Right ventricle myocardium inferior (tissue), 1 donor: ENCODE measurements around the gene ADGRA1. TPM values are rescaled to one million over a fixed set of nuclear protein-coding genes. Genes with fewer than 3 reads are reported as not detected.

Experiments used
- ATAC-seq: fragments of 200-7000 bp; cut with Tn5 transposase; one replicate; pipeline ENCODE4 v1.9.1; 2020; ENCODE audit warnings: mild to moderate bottlenecking, moderate library complexity
- DNase-seq: peaks from one replicate; pipeline ENCODE4 v3.0.0; 2021; ENCODE audit errors: missing footprints
- intact Hi-C: fragments of 100-400 bp; cut with DNase I; formaldehyde crosslinking; loops from one replicate; pipeline ENCODE4 v1.11.0; 2022
- total RNA-seq: library from RNA; stranded (reverse); fragmentation: NEBNext Ultra II Directional; extraction: Animal tissue kit (Norgen Biotek cat#: 25700); gene quantifications from one replicate; pipeline ENCODE4 v1.2.1, GENCODE V29; 2021
- donor health status: DM: no; HTN: yes; CAD: no; lungs with severe emphysema.

ADGRA1 gene
- total RNA-seq, 1 donor from 2014 or later: not detected

DNA sequence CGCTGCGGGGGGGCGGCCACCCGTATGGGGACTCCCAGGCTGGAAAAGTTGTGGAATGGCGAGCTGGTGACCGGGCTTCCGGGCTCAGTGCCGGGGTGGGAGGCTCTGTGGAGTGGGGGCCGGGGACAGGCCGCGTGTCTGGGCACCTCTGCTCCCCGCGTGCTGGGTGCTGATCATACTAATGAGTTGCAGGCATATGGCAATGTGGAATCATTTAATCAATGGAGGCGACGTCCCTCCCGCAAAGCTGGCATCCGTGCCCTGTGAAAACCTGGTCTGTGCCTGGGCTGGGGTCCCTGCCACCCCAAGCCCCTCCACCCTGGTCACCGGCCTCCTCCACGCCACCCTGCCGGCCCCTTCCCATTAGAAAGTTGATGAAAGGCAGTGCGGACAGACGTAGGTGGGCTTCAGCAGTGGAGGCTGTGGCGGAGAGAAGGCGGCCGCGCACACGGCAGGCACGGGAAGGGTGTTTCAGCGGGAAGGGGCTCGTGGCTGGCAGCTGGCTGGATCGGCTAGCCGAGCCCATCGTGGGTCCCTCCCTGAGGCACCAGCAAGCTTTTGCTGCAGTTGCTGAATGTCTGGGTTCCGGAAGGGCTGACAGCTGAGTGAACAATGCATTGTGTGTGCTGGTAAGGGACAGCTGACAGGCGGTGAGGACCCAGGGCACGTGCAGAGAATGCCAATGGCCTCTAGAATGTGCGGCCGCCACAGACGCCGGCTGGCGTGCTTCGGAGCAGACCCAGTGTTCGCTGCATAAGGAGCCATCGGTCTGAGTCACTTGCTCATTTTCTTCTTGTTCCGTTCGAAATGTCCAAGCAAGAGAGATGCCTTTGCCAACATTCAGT is 1.5 kb downstream of the ADGRA1 start:
- DNase-seq (no peak), ATAC-seq (no peak)
- intact Hi-C loops: no loop called here

DNA sequence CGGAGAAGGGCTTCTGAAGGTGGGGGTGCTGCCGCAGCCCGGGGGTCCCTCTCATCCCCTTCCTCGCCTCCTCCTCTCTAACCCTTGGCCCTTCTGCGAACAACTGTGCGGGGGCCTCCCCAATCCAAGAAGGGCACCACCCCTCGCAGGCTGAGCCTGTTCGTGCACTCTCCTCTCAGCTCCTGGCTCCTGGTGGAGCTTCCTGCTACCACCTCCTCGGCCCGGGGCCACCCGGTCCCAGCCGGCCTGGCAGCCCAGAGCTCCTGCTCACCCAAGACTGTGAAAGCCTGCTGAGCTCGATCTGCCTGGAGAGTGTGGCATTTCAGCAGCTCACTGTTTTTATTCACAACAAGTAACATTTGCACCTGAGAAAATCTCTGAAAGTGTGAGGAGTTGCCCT is 2.4 kb downstream of the ADGRA1 start:
- no peak for DNase-seq
- intact Hi-C loops: no loop called here
- no peak for ATAC-seq

DNA sequence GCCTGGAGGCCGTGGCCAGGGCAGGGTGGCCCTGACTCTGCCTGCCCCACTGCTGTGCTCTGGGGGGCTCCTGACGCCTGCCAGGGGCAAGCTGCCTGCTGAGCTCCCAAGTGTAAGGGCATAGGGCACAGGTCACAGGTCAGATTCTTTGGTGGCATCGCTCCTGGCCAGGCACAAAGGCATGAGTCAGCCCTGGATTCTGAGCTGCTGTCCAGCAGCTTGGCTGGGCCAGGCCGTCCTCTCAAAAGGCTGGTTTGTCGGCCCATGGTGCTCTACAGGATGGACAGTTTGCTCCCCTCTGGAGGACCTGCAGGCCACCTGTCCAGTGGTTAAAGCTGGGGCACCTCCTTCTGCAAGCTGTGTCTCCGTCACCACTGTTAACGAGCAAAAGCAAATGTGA is 2.9 kb downstream of the ADGRA1 start:
- DNase-seq: no peak
- intact Hi-C loops: no loop called here

DNA sequence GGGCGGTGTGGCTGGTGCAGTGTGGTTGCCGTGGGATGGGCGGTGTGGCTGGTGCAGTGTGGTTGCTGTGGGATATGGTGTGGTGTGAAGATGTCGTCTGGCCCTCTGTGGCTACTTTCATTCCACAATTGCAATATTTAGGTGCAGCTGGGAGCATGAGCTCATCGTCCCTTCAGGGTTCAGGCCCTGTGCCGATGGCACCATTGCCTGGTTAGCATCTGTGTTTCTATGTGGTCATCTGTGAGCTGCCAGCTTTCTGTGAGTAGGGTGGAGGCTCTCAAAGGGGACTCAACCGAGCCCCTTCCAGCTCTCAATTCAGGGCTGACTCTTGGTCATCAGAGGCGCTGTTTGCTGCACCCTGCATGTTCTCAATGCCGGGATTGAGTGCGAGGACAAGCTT is 3.6 kb downstream of the ADGRA1 start:
- DNase-seq (no peak), ATAC-seq (no peak)
- intact Hi-C loops: no loop called here

More for the DNA sequence above, 2.9 kb downstream of the ADGRA1 start:
- ATAC-seq: no peak

DNA sequence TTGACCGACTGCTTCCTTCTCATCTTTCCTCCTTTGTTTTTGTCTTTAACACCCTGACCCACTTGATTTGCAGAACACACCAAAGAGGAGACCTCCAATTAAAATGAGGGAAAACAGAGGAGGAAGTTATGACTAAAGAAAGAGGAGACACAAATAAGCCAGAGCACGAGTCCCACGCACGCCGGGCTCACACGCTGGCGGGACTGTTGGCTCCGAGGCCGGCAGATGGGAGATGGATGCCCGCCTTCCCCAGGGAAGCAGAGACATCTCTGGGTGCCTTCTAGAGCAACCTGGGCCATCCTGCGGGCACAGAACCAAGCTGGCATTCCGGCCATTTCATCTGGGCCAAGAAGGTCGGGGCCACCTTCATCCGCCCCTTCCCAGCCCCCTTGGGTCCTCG is 5.6 kb downstream of the ADGRA1 start:
- no peak for ATAC-seq
- intact Hi-C loops: no loop called here
- no peak for DNase-seq

DNA sequence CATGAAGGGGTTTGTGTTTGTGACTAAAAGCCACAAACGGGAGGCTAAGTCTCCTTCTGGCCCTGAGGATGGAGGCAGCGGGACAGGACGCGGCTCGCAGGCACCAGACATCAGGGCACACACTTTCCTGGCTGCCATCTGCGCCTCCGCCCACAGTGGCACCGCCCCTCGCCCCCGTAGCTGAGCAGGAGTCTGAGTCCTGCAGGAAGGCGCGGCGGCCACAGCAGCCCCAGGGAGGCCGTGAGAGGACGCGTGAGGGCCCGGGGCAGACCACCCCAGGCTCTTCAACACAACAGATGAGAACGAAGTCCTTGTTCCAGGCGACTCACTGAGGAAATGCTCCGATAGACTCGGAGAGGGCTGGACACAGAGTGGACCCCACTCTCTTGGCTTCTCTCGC is 6.6 kb downstream of the ADGRA1 start:
- intact Hi-C loops: no loop called here
- ATAC-seq: no peak
- no peak for DNase-seq

DNA sequence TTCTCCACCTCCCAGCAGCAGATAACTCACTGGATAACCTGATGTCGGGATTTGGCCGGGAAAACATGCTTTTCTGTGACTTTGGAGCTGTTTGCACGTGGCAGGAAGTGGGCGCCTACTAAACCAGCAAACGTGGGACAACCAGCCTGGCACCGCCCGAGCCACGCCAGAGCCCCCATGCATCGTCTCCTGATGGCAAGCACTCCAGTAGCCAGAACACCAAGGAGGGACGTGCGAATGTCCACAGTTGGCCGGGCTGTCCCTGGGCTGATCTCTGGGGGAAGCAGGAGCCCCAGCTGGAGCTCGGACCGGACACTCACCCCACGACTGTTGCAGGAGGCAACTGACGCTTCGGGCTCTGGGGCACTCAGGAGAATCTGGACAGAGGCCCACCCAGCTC is 7.1 kb downstream of the ADGRA1 start:
- intact Hi-C loops: no loop called here
- ATAC-seq (no peak), DNase-seq (no peak)

DNA sequence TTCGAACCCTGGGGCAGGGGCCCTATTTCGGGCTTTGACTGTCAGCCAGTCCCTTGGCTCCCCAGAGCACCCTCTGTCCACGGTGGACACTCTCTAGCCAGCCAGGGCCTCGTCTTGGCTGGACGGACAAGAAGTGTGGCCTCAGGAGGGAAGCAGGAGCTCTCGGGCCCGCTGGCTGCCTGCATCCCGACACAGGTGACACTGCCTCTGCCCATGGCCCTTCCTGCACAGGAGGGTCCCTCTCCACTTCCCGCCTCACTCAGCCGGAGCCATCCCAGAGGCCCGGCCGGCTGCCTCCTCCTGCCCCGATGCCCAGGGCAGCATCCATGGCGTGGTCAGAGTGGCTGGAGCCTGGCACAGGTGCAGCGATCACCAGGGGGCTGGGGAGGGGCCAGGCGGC is 7.9 kb downstream of the ADGRA1 start:
- ATAC-seq (no peak), DNase-seq (no peak)
- intact Hi-C loops: no loop called here

DNA sequence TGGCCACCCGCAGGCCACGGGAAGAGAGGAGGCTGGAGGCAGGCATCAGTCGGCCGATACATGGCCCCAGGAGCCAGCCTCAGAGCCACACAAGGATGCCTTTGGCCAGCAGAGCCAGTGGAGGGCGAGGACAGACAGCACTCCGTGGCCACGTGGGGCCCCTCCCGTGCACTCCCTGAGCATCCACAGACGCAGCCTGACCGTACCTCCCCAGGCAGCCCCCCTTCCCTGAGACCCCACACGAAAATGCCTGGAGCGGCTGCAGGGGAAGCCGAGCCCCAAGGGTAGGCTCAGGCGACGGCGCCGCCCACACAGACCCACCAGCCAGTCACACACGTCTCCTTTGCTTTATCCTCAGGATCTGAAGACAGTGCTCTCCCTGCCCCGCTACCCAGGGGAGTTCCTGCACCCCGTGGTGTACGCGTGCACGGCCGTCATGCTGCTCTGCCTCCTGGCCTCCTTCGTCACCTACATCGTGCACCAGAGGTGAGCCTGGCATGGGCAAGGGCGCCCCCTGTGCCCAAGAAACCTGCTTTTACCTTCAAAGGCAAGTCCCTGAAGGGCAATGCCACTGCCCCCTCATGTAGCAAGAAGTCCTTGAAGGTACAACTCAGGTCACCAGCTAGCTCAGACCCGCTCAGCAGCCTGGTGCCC is 9.0 kb downstream of the ADGRA1 start:
- intact Hi-C loops: no loop called here
- ATAC-seq: no peak
- no peak for DNase-seq

DNA sequence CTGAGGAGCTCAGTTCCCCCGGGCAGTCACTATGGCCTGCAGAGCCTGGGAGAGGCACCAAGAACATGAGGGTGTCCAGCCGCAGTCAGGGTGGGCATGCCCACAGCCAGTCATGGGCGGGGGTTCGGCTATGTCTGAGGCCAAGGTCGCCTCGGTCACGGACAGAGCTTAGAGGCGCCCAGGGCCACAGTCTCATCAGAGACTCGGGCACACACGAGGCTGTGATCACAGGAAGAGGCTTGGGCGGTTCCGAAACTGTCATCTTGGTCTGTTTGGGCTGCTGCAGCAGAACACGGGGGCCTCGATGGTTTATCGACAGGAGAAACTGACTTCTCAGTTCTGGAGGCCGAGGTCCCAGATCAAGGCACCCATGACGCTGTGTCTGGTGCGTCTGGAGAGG is 9.7 kb downstream of the ADGRA1 start:
- ATAC-seq: no peak
- no peak for DNase-seq
- intact Hi-C loops: no loop called here

DNA sequence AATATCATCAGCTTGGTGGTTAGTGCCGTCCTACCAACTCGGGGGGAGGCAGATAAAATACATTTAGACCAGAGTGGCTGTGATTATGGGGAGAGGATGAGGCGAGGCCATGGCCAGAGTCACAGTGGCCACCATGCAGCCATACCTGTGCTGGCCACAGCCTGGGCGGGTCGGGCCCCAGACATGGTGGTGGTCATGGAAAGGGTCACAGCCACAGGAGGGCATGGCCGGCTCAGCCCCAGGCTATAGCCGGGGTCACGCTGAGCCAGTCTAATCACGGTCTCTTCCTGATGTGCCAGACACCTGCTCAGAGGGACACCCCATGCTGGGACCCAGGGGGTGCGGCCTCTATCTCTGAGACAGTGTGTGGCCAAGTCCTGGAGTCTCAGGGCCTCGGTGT is 10.2 kb downstream of the ADGRA1 start:
- no peak for DNase-seq
- intact Hi-C loops: no loop called here
- ATAC-seq: no peak

DNA sequence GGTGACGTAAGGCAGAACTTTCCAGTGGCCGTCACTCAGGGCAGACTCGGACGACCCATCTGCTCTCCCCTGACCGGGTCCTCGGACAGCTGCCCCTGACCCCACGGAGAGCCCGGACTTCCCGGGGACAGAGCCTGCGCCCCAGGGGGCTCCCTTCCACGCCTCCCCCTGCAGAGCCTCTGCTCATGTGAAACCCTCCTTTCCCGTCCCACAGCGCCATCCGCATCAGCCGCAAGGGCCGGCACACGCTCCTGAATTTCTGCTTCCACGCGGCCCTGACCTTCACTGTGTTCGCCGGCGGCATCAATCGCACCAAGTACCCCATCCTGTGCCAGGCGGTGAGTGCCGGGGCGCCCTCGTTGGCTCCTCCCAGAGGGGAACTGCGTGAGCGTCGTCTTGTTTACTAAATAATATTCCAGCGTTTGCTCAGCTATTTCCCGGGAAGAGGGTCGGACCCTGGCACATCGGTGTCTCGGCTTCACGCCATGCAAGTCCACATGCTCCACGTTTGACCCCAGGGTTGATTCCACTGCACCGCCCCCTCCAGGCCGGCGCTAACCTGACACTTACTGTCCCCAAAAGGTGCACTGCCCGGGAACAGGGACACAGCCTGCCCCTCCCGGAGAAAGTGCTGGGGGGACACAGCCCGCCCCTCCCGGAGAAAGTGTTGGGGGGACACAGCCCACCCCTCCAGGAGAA is 10.9 kb downstream of the ADGRA1 start:
- ATAC-seq (no peak), DNase-seq (no peak)
- intact Hi-C loops: no loop called here

DNA sequence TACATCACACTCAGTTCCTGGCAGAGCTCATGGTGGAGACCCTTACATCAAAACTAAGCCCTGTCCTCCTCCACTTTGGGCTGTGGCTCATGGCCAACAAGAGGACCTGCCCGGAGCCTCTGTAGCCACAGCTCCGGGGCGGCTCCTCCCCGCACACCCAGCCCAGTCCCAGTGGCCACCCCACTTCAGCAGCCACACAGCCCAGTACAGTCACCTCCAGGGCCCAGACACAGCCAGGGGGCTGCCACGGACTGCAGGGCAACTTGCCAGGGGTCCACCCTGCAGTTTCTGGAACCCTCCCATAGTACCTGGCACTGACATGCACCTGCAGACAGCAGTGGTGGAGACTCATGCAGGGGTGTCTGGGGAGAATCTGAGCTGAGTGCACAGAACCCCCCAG is 11.8 kb downstream of the ADGRA1 start:
- DNase-seq (no peak), ATAC-seq (no peak)
- intact Hi-C loops: no loop called here

DNA sequence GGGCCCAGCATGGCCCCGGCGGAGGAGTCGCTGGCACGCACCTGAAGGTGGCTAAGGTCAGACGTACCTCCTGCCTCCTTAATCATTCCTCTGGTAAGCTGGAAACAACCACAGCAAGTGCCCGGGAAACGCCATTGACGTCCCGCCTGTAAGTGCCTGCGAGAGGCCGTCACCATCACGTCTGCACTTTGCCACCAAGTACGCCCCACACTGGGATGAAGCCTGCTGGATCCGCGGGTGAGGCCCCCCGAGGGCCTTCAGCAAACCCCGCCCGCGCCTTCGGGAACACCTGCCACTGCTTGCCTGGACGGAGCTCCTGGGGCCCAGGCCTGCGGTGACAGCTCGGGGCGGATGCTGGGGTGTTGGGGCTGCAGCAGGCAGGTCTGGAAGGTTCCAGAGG is 12.5 kb downstream of the ADGRA1 start:
- DNase-seq (no peak), ATAC-seq (no peak)
- intact Hi-C loops: no loop called here

DNA sequence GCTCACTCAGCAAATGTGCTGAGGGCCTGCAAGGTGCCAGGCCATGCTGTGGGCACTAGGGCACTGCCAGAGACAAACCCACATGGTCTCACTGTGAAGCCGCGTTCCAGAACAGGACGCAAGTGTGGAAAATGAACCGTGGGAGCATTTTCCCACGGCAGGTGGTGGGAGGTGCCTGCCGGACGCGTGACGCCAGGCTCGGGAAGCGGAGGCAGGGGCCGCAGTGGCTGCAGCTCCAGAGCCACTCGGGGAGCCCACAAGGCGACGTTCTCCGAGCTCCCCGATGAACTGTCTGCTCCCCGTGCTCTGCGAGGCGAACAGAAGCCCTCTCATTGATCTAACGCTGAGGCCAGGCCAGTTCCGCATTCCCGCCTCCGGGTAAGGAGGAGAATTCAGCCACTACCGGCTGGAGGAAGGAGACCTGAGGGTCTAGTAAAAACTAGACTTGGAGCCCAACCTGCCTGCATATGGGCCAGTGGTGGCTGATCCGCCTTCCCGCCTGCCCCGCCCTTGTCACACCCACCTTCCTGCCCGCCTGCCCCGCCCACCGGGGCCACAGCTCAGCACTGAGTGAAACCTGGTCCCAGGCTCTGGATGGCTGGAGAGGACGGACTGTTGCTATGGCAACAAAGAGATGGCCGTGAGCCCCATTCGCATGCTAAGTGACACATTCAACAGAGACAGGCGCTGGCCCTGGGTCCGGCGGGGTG is 13.1 kb downstream of the ADGRA1 start:
- ATAC-seq (no peak), DNase-seq (no peak)
- intact Hi-C loops: no loop called here

DNA sequence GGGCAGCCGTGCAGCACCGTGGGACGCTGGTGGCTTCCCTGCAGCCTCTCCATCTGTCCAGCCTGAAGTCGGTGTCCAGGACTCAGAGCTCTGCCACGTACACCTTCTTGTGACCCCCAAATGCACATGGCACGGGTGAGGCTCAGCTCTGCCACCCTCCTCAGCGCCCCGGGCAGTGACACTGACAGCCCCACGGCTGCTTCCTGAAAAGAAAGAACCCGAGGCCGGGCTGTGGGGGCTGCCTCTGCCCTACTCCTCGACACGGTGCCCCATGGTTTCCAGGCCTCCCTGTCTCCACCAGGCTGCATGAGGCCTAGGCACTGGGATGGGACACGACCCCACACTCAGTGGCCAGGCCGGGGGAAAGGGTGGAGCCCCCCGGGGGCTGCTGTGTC is 13.7 kb downstream of the ADGRA1 start:
- DNase-seq (no peak), ATAC-seq (no peak)
- intact Hi-C loops: no loop called here

DNA sequence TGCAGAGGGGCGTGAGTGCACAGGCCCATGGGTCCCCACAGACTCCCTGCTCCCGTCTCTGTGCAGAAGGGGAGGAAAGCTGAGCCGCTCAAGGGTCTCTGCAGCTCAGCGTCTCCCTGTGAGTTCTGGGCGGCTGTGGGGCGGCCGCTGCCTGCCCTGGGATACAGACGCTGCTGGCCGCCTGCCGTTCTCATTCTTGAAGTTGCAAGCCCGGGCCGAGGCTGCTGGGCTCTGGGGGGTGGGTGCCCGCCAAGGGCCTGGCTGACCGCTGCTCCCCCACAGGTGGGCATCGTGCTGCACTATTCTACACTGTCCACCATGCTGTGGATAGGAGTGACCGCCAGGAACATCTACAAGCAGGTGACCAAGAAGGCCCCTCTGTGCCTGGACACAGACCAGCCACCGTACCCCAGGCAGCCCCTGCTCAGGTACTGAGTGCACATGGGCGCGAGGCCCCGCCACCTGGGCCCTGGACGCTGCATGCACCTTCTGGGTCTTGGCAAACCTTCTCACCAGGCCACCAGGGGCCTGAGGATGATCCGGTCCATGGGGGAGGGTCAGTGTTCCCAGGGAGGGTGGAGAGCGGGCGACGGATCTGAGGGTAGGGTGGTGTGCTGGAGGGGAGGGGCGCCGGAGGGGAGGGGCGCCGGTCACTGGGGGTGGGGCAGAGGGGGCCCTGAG is 14.8 kb downstream of the ADGRA1 start:
- intact Hi-C loops: no loop called here
- DNase-seq (no peak), ATAC-seq (no peak)

DNA sequence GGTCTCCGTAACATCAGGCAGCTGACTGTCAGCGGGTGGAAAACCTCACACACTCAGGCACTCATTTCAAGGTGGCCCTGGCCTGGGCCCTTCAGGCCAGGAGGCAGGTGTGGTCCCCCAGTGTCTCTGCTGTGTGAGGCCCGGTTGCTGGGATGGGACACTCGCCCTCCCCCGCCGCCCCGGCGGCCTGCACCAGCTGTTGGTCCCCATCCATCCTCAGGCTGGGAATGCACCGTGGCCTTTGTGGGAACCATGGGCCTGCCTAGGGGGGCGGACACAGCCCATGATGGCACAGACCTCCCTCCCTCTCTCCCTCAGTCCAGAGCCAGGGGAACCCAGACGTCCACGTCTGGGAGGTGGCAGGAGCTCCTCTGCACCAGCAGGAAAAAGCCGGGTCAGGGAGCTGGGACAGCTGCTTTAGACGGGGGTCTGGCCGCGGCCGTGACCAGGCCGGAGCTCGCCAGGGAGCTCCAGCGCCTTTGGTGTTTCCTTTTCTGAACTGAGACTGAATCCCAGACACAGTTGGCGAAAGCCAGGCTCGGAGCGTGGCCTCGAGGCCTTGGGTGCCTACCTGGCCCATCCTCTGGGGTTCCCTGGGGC is 15.7 kb downstream of the ADGRA1 start:
- DNase-seq (no peak), ATAC-seq (no peak)
- intact Hi-C loops: no loop called here
